GM19238 (cell line): Measurements from ENCODE around the gene GLCE.

Experiments
- DNase-seq: peaks from one replicate; pipeline ENCODE4 v3.0.0; 2011; ENCODE audit warnings: low spot score; ENCODE audit not compliant: insufficient read length

Gene GLCE

GRCh38 chr15:69316291-69316690, 155.9 kb downstream of the GLCE start:
- no peak for DNase-seq

DNA sequence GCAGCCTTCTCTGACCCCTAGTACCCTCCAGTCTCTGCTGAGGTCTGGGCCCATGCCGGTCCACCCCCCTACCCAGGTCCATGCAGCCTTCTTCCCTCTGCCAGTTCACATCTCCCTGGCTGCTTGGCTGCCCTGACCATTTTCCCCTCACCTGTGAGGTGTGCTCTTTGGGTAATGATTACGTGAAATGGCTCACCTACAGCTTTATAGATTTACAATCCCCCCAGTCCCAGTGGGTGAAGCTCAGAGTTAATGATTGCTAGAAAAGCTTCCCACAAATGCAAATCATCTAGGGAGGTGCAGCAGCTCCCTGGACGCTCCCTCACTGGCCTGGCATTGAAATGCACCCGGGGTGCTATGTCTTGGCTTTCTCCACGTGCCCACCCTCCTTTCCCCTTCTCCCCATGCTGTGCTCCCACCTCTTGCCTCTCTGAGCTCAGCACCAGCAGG, 157.0 kb downstream of the GLCE start:
- DNase-seq, result no peak

- DNase-seq, result no peak
These were observed 157.6 kb downstream of the GLCE start for GRCh38 chr15:69318033-69318432.

DNA sequence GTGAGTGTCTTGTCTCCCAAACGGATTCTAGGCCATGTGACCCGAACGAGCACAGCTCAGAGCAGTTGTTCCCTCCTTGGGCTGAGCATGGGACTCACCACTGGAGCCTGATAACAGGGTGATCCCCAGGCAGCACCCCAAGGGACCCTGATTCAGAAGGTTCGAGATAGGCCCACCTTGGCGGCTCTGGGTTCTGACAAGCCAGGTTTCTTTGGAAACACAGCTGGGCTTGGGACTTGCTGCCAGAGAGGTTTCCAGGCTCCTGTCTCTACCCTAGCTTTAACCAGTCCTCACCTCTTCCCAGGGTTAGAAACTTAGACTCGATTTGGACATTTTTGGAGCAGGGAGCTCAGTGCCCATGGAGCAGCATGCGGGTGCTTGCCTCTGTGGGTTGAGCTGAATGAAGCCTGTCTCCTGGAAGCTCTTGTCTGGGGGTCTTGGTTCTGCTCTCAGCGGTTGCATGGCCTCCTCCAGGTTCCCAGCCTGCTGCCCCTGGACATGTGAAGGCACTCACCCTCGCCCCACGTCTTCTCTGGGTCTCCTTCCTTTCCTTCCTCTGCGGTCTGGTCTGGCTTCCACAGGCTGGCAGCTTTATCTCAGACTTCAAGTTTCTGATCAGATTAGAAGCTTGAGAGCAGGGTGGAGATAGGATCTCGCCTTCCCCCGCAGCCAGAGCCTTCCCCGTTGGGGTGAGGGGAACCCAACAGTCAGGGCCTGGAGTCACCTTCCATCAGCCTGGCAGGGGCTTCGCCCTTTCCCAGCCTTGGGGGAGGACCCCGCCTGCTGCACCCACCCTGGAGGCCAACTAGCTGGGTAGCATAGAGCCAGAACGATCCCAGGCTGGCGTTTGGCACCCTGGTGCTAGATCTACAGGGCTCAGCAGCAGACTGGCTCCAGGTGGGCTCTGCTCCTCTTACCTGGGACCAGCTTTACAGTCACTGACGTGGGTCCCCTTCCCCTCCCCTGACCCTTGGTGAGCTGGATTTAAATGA, 159.2 kb downstream of the GLCE start:
- no peak for DNase-seq

DNA sequence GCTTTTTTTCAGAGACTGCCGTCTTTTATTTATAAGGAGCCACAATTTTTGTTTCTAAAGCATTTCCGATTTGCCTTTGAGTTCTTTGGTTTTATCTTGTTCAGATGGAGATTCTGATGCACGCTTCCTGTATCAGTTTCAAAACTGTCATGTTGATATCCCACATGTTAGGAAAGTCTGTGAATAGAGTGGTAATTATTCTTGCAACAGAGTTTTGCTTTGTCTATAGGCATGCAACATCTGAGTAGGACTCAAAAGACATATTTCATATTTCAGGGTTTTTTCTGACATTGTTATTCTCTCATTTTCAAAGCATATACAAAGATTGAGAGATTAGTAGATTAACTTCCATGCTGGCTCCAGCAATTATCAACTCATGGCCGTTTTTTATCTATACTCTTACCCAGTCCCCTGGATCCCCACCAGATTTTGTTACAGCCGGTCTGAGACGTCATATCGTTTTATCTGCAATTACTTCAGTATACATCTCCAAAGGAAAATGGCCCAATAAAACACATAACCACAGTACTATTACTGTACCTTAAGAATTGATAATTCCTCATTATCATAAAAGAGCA, 160.6 kb downstream of the GLCE start:
- no peak for DNase-seq
